ENCODE results near the gene LDLRAD3.

LDLRAD3 gene

GRCh38 chr11:36089920-36090319, 146.1 kb downstream of the LDLRAD3 start:
- TF ChIP-seq CTCF (IDR thresholded peaks at IDR 0.05): no peak
- no peaks in the 10 kb centered on the region for H3K36me3 ChIP-seq (ENCODE audit: control insufficient read depth, insufficient read depth, low read length)
- no peaks in the 10 kb centered on the region for H3K4me1 ChIP-seq
- no peaks in the 10 kb centered on the region for H3K9me3 ChIP-seq (ENCODE audit: control insufficient read depth, low read length)
- no peaks in the 10 kb centered on the region for H3K27me3 ChIP-seq (ENCODE audit: control insufficient read depth, insufficient read depth, low read length)
- H2AFZ ChIP-seq: no peak overlapping the region
- no peak overlapping the region for H3K9ac ChIP-seq
- no peak overlapping the region for H3K4me2 ChIP-seq (ENCODE audit: low read length)
- H3K27ac ChIP-seq: no peak overlapping the region
- no peak overlapping the region for H3K4me3 ChIP-seq (ENCODE audit: low read depth, low read length)
- H3K79me2 ChIP-seq: no peaks in the 10 kb centered on the region

- no peaks in the 10 kb centered on the region for H3K9me3 ChIP-seq (ENCODE audit: control insufficient read depth, low read length)
- H3K4me2 ChIP-seq (ENCODE audit: low read length): no peak overlapping the region
- H3K4me1 ChIP-seq: no peaks in the 10 kb centered on the region
- H3K27ac ChIP-seq: no peak overlapping the region
- H3K4me3 ChIP-seq (ENCODE audit: low read depth, low read length): no peak overlapping the region
- H3K27me3 ChIP-seq (ENCODE audit: control insufficient read depth, insufficient read depth, low read length): no peaks in the 10 kb centered on the region
- H3K9ac ChIP-seq: no peak overlapping the region
- no peaks in the 10 kb centered on the region for H3K79me2 ChIP-seq
- no peaks in the 10 kb centered on the region for H3K36me3 ChIP-seq (ENCODE audit: control insufficient read depth, insufficient read depth, low read length)
- no peak overlapping the region for H2AFZ ChIP-seq
- TF ChIP-seq CTCF (IDR thresholded peaks at IDR 0.05): no peak
Measured at GRCh38 chr11:36090356-36091109, 146.7 kb downstream of the LDLRAD3 start.

GRCh38 chr11:36091256-36091811, 147.5 kb downstream of the LDLRAD3 start:
- Histone ChIP-seq H2AFZ (no peak overlapping the region), H3K4me1 (no peaks in the 10 kb centered on the region), H3K4me3 (ENCODE audit: low read depth, low read length) (no peak overlapping the region), H3K27ac (no peak overlapping the region), H3K9ac (no peak overlapping the region), H3K27me3 (ENCODE audit: control insufficient read depth, insufficient read depth, low read length) (no peaks in the 10 kb centered on the region), H3K36me3 (ENCODE audit: control insufficient read depth, insufficient read depth, low read length) (no peaks in the 10 kb centered on the region), H3K9me3 (ENCODE audit: control insufficient read depth, low read length) (no peaks in the 10 kb centered on the region), H3K4me2 (ENCODE audit: low read length) (no peak overlapping the region), H3K79me2 (no peaks in the 10 kb centered on the region)
- TF ChIP-seq CTCF (IDR thresholded peaks at IDR 0.05): no peak

DNA sequence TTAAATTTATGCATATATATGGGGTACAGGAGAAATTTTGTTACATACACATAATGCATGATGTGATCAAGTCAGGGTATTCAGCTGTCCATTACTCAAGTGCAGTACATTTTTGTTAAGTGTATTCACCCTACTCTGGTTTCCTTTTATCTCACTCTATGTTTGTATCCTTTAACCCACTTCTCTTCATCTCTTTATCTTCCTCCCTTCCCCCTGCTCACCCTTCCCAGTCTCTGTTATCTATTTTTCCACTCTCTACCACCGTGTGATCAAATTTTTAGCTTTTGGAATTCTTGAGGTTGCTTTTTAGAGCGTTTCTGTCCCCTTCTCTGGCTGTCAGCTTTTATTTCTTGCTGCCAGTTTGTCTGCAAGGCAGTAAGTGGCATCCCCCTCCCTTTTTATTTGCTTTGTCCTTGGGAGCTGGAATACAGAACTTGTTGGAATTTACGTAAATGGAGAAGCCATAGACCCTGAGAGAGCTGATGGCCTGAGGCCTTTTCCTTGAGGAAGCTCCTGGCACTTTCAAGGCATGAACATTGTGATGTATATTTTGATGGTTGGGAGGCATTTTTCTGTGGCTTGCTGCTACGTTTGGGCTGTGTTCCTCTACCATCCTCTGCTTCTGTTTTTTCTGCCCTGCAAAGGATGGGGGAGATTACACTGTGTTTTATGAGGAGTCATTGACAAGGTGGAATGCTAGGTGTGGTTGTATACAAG, 148.6 kb downstream of the LDLRAD3 start:
- Histone ChIP-seq H3K27ac (no peak overlapping the region), H3K36me3 (ENCODE audit: control insufficient read depth, insufficient read depth, low read length) (no peaks in the 10 kb centered on the region), H3K27me3 (ENCODE audit: control insufficient read depth, insufficient read depth, low read length) (no peaks in the 10 kb centered on the region), H3K9me3 (ENCODE audit: control insufficient read depth, low read length) (no peaks in the 10 kb centered on the region), H2AFZ (no peak overlapping the region), H3K4me2 (ENCODE audit: low read length) (no peak overlapping the region), H3K4me3 (ENCODE audit: low read depth, low read length) (no peak overlapping the region), H3K79me2 (no peaks in the 10 kb centered on the region), H3K4me1 (no peaks in the 10 kb centered on the region), H3K9ac (no peak overlapping the region)
- TF ChIP-seq CTCF (IDR thresholded peaks at IDR 0.05): no peak
